SHP77 treated with DMSO at 0.1 percent for 48 hours (cell line): ENCODE results near the gene ZNF771.
"Not testable (repeated sequence)": the region's sequence is repeated elsewhere in the genome, so short reads cannot be mapped to it uniquely, and the experiment has no call there.

Experiments used
- DNase-seq: peaks from one replicate; lab custom pipeline; 2025; lab: John Stamatoyannopoulos, UW

The ZNF771 gene

DNA sequence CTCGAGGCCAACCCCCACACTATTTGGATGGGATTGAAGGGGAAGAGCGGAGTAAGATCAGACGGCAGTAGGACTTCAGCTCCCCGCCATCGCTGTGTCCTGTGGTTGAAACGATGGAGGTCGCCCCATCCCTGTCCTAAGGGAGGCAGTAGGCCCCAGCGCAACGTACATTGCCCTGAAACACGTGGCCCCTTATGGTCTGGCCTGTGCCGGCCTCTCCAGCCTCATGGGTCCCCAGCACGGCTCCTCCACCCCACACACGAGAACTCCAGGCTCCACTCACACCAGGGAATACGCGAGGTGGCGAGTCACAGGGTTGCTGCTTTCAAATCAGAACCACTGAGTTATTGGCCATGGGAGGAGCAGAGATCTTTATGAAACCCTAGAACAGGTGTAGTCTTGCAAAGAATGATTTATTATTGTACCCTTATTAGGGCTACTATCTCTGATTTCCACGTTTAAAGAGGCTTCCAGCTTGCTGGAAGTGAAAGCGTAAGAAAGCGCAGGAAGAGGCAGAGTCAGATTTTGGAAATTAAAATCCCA, 23.1 kb downstream of the ZNF771 start:
- DNase-seq: peak; percentile 95

DNA sequence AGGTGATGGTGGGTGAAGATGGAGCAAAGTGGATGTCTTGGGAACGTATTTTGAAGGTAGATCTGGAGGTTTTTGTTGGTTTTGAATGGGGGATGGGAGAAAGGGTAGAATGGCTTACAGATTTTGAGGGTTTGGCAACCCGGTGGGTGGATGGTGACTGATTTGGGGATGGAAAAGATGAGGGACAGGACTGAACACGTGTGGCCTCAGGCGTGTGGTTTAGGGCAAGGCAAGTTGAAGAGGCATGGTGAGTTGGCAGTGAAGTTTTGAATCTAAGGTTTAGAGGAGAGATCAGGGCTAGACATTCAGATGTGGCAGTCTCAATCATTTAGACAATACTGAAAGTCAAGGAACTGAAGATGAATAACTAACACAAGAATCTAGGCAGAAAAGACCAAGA, 27.4 kb downstream of the ZNF771 start:
- no peak for DNase-seq

GRCh38 chr16:30437511-30438046, 30.2 kb downstream of the ZNF771 start:
- DNase-seq: no peak

- no peak for DNase-seq
These were observed 31.4 kb downstream of the ZNF771 start for GRCh38 chr16:30438835-30439234.

DNA sequence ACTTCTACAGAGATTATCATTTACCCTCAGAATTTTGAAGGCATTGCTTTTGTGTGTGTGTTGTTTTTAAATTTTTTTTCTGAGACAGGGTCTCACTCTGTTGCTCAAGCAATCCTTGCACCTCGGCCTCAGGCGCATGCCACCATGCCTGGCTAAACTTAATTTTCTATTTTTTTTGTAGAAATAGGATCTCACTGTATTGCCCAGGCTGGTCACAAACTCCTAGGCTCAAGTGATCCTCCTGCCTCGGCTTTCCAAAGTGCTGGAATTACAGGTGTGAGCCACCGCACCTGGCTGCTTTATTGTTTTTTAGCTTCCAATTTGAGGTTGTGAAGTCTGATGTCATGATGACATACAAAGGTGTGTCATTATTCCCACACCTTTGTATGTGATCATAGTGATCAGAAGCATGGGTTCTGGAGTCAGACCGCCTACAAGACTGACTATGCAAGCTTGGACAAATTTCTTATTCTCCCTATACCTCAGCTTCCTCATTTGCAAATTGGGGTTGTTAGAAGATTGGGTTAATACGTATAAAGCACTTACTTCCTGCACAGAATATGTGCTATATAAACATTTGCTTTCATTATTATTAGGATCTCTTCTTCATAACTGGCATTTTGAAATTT, 32.4 kb downstream of the ZNF771 start:
- no peak for DNase-seq

DNA sequence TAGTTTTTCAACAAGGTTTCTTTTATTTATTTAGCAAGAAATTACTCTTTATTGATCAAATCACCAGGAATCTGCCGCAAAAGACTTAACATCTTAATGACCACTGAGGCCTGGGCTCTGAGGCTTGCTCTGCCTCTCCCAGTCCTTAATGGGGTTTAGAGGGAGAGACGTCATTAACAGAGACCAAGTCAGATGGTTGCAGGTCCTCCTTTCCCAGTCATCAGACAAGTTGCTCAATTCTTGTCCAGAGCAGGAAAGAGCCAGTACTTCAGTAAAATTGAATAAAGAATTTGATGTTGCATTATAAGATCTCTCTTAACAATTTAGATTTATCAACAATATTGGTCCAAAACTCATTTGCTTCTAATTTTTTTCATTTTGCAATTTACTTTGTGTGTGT, 36.2 kb downstream of the ZNF771 start:
- DNase-seq: no peak

DNA sequence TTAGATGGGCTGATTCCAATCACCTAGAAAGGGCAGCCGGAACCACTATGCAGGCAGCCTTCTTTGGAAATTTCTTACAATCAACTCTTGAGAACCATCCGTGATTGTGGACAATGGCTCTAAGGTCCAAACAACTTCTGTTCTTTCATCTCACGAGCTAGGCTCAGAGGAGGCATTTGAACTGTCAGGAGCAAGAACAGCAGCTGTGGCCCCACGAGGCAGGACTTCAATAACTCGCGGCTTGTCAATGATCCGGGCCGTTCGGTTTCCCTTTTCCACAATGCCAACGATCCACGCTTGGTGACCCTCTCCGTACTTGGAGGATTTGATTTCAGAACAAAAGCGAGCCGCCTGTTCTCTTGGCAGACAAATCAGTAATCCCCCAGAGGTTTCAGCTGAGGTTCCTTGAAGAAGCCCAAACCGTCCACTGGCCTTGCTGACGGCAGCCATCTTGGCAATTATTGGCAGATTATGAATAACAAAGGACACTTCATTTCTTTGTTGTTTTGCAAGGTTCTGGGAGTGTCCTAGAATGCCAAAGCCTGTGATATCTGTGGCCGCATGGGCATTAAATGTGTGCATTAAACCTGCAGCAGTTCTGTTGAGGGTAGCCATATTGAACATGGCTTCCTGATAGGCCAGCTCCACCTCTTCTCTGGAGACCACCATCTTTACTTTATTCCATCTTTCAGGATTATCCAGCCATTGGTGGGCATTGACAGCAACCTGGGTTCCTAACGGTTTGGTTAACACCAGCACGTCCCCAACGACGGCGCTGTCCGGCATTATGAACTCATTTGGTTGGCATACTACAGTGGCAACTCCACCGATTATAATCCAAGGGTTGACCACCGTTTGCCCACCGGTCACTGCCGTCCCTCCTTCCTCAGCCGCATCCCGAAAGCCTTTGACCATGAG, 37.1 kb downstream of the ZNF771 start:
- no peak for DNase-seq

- DNase-seq: no peak
These were observed 37.7 kb downstream of the ZNF771 start for GRCh38 chr16:30445149-30445407.

DNA sequence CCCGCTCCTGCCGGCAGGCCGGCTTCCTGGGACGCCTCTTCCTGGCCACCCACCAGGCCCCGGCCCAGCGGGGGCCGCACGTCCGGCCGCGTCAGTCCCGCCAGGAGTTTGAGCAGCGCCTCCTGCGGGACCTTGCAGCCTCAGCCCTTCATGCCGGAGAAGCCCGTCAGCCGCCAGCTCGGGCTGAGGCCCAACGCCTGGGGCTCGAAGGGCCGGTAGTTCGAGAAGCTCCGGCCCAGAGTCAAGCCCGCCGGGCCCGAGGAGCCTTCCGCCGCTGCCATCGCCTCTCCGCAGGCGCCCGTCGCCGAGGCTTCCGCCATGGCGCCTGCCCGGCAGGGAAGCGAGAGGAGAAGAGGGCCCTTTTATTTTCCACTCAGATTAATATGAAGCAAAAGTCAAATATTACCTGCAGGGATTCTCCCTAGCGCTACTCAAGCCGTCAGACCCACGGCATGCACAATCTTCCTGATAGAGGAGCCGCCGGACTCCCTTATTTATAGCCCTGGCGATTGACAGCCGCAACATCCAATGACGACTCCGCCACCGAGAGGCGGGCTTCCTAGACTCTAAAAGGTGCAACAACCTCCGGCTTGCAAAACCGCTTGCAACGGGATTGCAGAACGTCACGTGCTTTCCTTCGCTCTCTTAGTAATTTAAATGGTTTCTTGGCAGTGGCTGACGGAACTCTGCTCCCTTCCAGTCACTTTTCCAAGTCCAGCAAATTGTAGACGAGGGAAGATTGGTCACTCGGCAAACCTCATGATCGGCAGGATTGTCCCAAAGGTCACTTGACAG, 38.2 kb downstream of the ZNF771 start, which contains the start of gene SEPHS2:
TSS of gene SEPHS2 (minus strand) at position 467 of the 795 bp plus-strand sequence. CDS start at position 320, 147 bp downstream.
- peak; percentile 98 for DNase-seq

DNA sequence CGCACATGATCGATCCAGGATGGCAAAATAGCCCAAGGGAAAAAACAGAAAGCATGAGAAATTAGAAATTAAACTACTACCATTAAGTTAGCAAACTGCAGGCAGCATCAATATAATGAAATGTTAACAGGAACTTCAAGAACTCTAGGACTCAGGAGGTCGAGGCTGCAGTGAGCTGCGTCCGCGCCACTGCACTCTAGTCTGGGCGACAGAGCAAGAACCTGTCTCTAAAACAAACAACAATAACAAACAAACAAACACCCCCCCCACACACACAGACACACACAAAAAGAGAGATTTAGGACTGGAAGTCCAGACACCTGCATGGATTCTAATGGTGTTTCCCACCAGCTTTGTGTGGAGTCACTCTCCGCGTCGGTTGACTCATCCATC, 38.8 kb downstream of the ZNF771 start:
- no peak for DNase-seq

GRCh38 chr16:30447512-30448226, 40.3 kb downstream of the ZNF771 start:
- DNase-seq: no peak

GRCh38 chr16:30449116-30449435, 41.7 kb downstream of the ZNF771 start:
- DNase-seq: no peak

- DNase-seq: not testable (repeated sequence)
These were observed 45.5 kb downstream of the ZNF771 start for GRCh38 chr16:30452709-30453580.

DNA sequence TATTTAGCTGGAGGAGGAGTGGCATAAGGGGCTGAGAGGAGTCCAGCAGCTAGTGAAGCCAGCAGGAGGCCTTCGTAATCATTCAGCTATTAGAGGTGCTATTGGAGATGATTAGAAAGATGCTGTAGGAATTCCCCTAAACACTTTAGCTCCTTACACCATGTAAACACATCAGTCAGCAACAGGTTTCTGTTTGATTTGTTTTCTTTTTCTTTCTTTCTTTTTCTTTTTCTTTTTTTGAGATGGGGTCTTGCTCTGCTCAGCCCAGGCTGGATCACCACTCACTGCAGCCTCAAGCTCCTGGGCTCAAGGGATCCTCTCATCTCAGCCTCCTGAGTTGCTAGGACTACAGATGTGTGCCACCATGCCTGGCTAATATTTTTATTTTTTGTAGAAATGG, 48.9 kb downstream of the ZNF771 start:
- DNase-seq: no peak

- DNase-seq: no peak
These were observed 49.9 kb downstream of the ZNF771 start for GRCh38 chr16:30457256-30457655.

GRCh38 chr16:30457743-30458560, 50.5 kb downstream of the ZNF771 start:
- no peak for DNase-seq

DNA sequence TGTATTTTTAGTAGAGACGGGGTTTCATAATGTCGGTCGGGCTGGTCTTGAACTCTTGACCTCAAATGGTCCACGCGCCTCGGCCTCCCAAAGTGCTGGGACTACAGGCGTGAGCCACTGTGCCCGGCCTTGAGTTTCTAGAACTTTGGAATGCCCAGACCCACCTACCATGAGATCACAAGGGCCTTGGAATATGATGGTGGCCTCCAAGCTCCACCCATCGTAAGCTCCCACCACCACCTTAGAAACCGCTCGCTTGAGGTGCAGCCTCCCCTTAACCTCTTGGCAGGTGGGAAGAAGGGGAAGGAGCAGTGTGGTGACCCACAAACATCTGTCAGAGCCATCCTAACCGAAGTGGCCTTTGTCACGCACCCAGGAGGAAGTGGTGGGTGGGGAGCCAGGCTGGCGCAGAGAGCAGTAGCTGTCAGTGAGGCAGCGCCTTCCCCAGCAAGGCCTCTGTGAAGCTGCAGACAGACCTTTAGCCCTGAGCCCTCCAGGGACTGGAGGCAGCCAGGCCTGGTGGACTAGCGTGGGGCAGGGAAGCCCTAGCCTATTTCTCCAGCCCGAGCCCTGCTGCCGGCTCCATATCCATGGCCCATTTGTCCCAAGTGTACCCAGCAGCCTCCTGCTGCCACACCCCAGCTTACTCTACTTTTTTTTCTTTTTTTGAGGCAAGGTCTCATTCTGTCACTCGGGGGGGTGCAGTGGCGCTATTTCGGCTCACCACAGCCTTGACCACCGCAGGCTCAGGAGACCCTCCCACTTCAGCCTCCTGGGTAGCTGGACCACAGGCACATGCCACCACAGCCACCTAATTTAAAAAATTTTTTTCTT, 51.4 kb downstream of the ZNF771 start:
- DNase-seq: no peak

- no peak for DNase-seq
These were observed 52.0 kb downstream of the ZNF771 start for GRCh38 chr16:30459456-30459855.

DNA sequence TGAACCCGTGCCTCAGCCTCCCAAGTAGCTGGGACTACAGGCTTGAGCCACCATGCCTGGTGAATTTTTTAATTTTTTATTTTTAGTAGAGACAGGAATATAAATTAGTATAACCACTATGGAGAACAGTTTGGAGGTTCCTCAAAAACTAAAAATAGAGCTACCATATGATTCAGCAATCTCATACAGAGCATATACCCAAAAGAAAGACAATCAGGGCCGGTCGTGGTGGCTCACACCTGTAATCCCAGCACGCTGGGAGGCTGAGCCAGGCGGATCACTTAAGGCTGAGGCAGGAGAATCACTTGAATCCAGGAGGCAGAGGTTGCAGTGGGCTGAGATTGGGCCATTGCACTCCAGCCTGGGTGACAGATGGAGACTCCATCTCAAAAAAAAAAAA, 54.0 kb downstream of the ZNF771 start:
- DNase-seq: not testable (repeated sequence)
